EL (cell line): ENCODE data around the gene ECHDC3.

Experiments used
- DNase-seq: peaks from one replicate; pipeline ENCODE4 v3.0.0-alpha.2; 2016

ECHDC3 gene

GRCh38 chr10:11787374-11787773, 45.2 kb downstream of the ECHDC3 start:
- DNase-seq: no peak

DNA sequence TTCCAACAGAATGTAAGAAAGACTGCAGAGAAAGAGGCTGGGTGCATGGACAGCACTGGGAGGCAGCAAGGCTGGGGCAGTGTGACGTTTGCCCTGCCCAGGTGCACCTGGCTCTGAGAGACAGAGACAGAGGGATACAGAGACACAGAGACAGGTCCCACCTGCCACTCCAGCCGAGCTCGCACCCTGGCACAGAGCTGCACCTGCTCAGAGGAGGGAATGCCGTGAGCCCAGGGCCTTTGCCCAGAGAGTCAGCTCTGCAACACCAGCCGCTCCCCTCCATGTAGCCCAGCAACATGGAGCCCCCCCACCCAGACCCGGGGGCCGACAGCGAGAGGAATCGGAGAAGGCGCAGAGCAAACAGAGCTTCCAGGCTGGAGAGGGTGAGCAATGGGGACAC, 45.7 kb downstream of the ECHDC3 start:
- DNase-seq: no peak

GRCh38 chr10:11789306-11789705, 47.1 kb downstream of the ECHDC3 start:
- DNase-seq: no peak

- no peak for DNase-seq
Measured at GRCh38 chr10:11789956-11790355, 47.8 kb downstream of the ECHDC3 start.

- peak; percentile 93 for DNase-seq
Measured at GRCh38 chr10:11793762-11794479, 51.7 kb downstream of the ECHDC3 start.

DNA sequence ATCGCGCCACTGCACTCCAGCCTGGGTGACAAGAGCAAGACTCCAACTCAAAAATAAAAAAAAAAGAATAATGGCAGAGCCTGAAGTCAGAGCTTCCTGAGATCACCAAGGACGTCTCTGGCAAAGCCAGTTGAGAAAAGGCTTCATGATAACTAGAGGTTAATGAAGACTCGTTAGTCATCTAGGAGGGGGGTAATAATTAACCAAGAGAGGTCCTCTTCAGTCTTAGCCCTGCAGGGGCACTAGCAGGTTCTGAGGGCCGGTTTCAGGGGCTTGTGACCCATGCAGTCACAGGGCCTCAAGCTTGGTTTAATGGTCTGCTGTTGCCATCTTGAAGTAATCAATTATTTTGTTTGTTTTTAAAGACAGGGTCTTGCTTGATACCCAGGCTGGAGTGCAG, 52.4 kb downstream of the ECHDC3 start:
- no peak for DNase-seq

DNA sequence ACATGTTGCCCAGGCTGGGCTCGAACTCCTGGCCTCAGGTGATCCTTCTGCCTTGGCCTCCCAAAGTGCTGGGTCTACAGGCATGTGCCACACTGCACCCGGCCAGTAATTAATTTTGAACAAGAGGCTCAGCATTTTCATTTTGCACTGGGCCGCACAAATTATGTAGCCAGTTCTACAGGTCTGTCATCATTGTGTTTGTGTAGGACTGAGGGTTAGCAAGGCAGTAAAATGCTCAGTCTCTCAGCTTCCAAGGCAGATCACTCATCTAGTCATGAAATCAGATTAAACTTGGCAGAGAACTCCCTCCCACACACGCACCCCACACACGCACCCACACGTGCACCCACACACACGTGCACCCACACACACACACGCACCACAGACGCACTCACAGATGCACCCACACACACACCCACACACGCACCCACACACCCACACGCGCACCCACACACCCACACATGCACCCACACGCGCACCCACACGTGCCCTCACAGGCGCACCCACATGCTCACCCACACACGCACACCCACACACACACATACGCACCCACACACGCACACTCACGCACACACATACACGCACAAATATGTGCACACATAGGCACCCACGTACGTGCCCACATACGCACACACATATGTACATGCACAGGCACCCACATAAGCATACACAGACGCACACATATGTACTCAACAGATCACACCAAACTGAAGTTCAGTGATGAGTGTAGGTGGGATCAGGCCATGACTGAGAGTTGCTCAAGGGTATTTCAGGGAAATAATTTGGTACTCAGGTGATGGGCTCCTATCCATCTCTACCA, 53.1 kb downstream of the ECHDC3 start:
- no peak for DNase-seq

DNA sequence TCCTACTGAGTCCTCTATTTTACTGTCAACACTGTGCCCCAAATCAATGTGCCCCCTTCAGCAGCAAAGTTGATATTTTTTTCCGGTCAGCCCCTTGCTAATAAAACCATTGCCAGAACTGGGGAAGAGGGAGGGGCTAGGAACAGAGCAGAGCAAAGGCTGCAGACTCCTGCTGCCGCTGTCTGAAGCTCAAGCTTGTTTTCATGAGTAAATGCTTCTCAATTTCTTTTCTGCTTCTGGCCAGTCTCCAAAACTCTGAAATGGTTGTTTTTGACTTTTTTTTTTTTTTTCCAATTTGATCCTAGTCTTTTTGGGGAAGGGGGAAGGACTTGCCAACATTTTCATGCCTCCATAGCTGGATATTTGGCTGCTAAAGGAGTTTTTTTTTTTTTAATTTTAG, 54.3 kb downstream of the ECHDC3 start:
- no peak for DNase-seq

DNA sequence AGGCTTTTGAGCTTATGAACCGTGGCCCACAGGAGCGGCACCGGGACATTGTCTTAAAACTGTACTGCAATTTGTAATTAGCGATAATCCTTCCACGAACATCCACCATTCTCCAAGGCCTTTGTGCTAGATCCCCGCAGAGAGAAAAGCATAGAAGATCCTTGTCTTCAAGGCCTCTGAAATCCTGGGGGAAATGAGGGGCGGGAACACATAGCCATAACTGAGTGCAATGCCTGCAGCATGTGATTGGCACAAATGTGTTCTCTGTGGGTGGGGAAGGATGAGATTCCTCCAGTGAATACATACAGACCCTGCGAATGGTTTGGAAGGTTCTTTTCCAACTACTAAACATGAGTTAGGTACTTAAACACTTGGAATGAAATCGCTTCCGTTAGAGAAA, 55.1 kb downstream of the ECHDC3 start:
- no peak for DNase-seq

DNA sequence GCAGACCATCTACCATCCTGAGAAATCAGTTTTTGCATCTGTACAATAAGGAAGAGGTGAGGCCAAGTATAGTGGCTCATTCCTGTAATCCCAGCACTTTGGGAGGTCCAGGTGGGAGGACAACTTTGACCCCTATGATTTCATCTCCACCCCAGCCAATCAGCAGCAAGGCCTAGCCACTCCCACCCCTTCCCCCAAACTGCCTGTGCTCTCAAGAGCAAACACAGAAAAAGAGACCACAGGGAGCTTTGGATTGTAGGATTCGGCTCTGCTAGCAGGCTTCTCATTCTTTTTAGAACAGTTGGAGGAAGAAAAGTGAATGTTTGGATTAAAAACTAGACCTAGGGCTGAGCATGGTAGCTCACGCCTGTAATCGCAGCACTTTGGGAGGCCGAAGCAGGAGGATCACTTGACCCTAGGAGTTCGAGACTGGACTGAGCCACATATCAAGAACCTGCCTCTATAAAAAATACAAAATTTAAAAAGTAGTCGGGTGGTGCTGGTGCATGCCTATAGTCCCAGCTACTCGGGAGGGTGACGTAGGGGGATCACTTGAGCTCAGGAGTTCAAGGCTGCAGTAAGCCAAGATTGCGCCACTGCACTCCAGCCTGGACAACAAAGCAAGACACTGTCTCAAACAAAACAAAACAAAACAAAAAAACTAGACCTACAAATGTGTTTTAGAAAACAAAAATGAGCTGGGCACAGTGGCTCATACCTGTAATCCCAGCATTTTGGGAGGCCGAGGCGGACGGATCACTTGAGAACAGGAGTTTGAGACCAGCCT, 55.9 kb downstream of the ECHDC3 start:
- DNase-seq: no peak

GRCh38 chr10:11798845-11799735, 56.9 kb downstream of the ECHDC3 start:
- no peak for DNase-seq

DNA sequence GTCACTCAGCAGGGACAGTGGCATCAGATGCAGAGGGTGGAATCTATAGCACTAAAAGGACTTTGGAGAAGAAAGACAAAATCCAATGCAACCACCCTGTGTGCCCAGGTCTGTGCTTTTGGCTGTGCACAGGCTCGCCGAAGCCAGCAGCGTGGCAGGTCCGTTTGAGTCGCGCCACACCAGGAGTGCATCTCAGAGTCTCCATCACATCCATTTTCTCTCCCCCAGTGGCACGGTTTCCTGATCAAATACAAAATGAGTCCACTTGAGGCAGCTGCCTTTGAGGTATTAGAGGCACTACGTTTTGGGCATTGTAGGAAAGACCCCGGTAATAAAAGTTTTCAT, 57.5 kb downstream of the ECHDC3 start:
- no peak for DNase-seq

GRCh38 chr10:11804336-11804735, 62.2 kb downstream of the ECHDC3 start:
- no peak for DNase-seq

GRCh38 chr10:11805792-11806191, 63.6 kb downstream of the ECHDC3 start:
- DNase-seq: no peak

DNA sequence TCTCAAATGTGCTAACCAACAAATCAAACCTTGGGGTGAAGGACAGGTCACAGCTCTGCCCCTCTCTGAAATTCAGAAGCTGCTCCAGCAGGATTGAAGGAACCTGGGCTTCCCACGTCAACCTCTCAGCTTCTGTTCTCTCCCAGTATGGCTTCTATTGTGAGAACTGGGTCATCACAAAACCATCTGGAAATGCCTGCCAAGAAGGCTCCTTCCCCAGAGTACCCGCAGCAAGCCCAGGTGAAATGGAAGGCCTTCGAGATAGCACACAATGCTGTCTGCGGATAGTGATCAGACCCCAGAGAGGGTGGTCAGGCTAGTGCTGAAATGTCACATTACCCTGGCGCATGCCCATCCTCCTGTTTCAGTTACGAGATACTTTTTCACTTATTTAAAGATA, 64.5 kb downstream of the ECHDC3 start:
- no peak for DNase-seq

GRCh38 chr10:11808808-11809207, 66.6 kb downstream of the ECHDC3 start:
- DNase-seq: no peak

- DNase-seq: peak; percentile 27
Measured at GRCh38 chr10:11810313-11810766, 68.2 kb downstream of the ECHDC3 start.

- no peak for DNase-seq
Measured at GRCh38 chr10:11810973-11811372, 68.8 kb downstream of the ECHDC3 start.

DNA sequence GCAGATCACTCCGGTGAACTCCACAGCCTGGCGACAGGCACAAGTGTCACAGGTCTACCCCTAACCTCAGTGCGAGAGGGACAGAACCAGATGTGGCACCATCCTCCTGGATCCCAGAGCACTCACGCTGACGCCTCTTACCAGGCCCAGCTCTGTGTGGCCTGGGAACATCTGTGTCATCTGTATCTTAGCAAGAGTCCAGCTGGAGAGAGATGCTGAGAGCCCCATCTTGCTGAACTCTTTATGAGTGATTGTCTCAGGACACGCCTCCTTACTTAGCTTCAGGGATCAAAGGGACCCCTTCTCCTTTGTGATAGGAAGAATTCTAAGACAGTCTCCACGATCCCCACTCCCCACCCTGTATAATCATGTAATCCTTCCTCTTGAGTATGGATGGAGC, 71.0 kb downstream of the ECHDC3 start:
- DNase-seq: no peak
